Smooth muscle cell (in vitro differentiated cells): ENCODE results near the gene NOP9. TPM values are rescaled to one million over a fixed set of nuclear protein-coding genes. Genes with fewer than 3 reads are reported as not detected.

ENCODE experiments used
- DNase-seq: peaks from one replicate; lab custom pipeline; 2025; ENCODE audit not compliant: unreplicated experiment; lab: John Stamatoyannopoulos, UW
- H2AFZ ChIP-seq: fragments of 200-600 bp; sonication (generic); 2 replicates; pipeline ENCODE4 v1.6.0; 2016; ENCODE audit warnings: antibody characterized with exemption, low read depth, mild to moderate bottlenecking
- H3F3A ChIP-seq: fragments of 200-600 bp; sonication (generic); 2 replicates; pipeline ENCODE4 v1.6.0; 2017; ENCODE audit warnings: antibody characterized with exemption, low read depth
- H3K27ac ChIP-seq: fragments of 200-600 bp; sonication (generic); 2 replicates; pipeline ENCODE4 v1.5.1; 2016; ENCODE audit warnings: low read depth, mild to moderate bottlenecking
- H3K27me3 ChIP-seq: fragments of 200-600 bp; sonication (generic); 2 replicates; pipeline ENCODE4 v1.6.1; 2016; ENCODE audit warnings: low read depth, mild to moderate bottlenecking
- H3K36me3 ChIP-seq: fragments of 200-600 bp; sonication (generic); 2 replicates; pipeline ENCODE4 v1.5.1; 2016; ENCODE audit warnings: low read depth
- H3K4me1 ChIP-seq: fragments of 200-600 bp; sonication (generic); 2 replicates; pipeline ENCODE4 v1.5.1; 2016; ENCODE audit warnings: low read depth
- H3K4me2 ChIP-seq: fragments of 200-600 bp; sonication (generic); 2 replicates; pipeline ENCODE4 v1.6.0; 2016; ENCODE audit warnings: mild to moderate bottlenecking
- H3K4me3 ChIP-seq: fragments of 200-600 bp; sonication (generic); 2 replicates; pipeline ENCODE4 v1.5.1; 2016; ENCODE audit warnings: mild to moderate bottlenecking
- H3K79me2 ChIP-seq: fragments of 200-600 bp; sonication (generic); 2 replicates; pipeline ENCODE4 v1.6.0; 2016; ENCODE audit warnings: low read depth, mild to moderate bottlenecking
- H3K9ac ChIP-seq: fragments of 200-600 bp; sonication (generic); 2 replicates; pipeline ENCODE4 v1.6.0; 2016; ENCODE audit warnings: low read depth
- H3K9me3 ChIP-seq: fragments of 200-600 bp; sonication (generic); replicated peaks from 2 replicates; pipeline ENCODE4 v1.5.1; 2016; ENCODE audit warnings: low read depth
- H4K20me1 ChIP-seq: fragments of 200-600 bp; sonication (generic); 2 replicates; pipeline ENCODE4 v1.6.0; 2016; ENCODE audit warnings: low read depth
- CTCF ChIP-seq: fragments of 200-600 bp; sonication (generic); IDR thresholded peaks from 2 replicates; pipeline ENCODE4 v1.5.1; 2017; ENCODE audit warnings: borderline replicate concordance, mild to moderate bottlenecking, antibody characterized with exemption; ENCODE audit not compliant: insufficient read depth, poor library complexity, severe bottlenecking
- WGBS: methylation state at CpG from one replicate; pipeline ENCODE4 v1.1.7; 2016; ENCODE audit warnings: low lambda C conversion rate; 5-methylcytosine and 5-hydroxymethylcytosine counted together
- polyA plus RNA-seq: library from polyadenylated mRNA; unstranded; fragments of >200 nt; fragmentation: Nextera tagmentation; extraction: Ambion mirVana; gene quantifications from 2 replicates; pipeline ENCODE4 v1.2.1, GENCODE V29; 2016
- total RNA-seq: library from RNA; depleted of rRNA; stranded (reverse); fragments of >200 nt; gene quantifications from 2 replicates; pipeline ENCODE4 v1.2.3, GENCODE V29; 2014

Gene NOP9
- total and polyA plus RNA-seq, 2 experiments from 2014 or later = 3.3 to 9.3 TPM

- H3K27me3 ChIP-seq = peaks cover 87% of the 10 kb centered on the region
Measured at GRCh38 chr14:24342889-24343288, 43.2 kb downstream of the NOP9 start.

DNA sequence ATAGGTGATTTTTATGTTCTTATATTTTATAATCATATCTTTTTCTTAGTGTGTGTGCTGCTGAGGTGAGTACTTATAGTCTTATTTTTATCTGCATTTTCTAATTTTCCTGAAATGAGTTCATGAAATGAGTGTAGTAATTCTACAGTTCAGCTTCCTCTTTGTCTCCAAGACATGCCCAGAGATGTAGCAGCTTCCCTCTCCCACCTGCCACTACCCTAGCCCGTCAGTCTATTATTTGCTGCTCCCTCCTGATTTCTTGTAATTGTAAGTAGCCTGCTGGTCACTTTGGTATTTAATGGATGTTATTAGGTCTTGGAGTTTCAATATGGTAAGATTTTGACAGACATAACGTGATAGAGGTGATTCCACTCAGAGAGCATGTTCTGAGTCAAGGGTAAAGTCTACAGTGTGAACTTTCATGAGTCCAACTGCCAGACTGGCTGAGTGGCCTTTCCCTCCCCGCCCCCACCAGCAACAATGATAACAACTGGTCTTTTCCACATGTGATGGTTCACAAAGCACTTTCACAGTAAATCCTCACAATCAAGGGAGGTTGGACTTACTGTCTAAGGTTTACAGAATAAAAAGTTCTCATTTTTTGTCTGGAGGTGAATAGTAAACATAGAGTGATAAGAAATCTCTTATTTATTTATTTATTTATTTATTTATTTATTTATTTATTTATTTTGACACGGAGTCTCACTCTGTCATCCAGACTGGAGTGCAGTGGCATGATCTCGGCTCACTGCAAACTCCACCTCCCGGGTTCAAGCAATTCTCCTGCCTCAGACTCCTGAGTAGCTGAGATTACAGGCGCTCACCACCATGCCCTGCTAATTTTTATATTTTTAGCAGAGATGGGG is 44.4 kb downstream of the NOP9 start:
- 84% methylated on average over 7 of the region's 7 CpGs for WGBS
- Histone ChIP-seq H3F3A (no peaks in the 10 kb centered on the region), H3K4me2 (no peak overlapping the region), H3K9me3 (no peaks in the 10 kb centered on the region), H4K20me1 (no peaks in the 10 kb centered on the region), H3K79me2 (no peaks in the 10 kb centered on the region), H3K4me3 (no peak overlapping the region), H3K27ac (no peak overlapping the region), H3K27me3 (peaks cover 85% of the 10 kb centered on the region), H3K4me1 (peaks cover 4% of the 10 kb centered on the region), H3K9ac (no peak overlapping the region), H2AFZ (no peak overlapping the region), H3K36me3 (no peaks in the 10 kb centered on the region)
- no peak for TF ChIP-seq CTCF
- no peak for DNase-seq

More at GRCh38 chr14:24342889-24343288, 43.2 kb downstream of the NOP9 start:
- Histone ChIP-seq H3K4me2 (no peak overlapping the region), H3K27ac (no peak overlapping the region), H2AFZ (no peak overlapping the region), H3F3A (no peaks in the 10 kb centered on the region), H3K79me2 (no peaks in the 10 kb centered on the region), H3K36me3 (no peaks in the 10 kb centered on the region), H3K4me3 (no peak overlapping the region), H3K9ac (no peak overlapping the region), H4K20me1 (no peaks in the 10 kb centered on the region), H3K4me1 (peaks cover 4% of the 10 kb centered on the region), H3K9me3 (no peaks in the 10 kb centered on the region)
- WGBS = 88% methylated on average over 4 of the region's 4 CpGs
- TF ChIP-seq CTCF = no peak
- DNase-seq = no peak

GRCh38 chr14:24347134-24347533 is 47.5 kb downstream of the NOP9 start:
- Histone ChIP-seq H3K36me3 (no peaks in the 10 kb centered on the region), H2AFZ (no peak overlapping the region), H3K4me1 (no peaks in the 10 kb centered on the region), H4K20me1 (no peaks in the 10 kb centered on the region), H3K4me3 (no peak overlapping the region), H3K4me2 (no peak overlapping the region), H3K79me2 (no peaks in the 10 kb centered on the region), H3K27me3 (peaks cover 88% of the 10 kb centered on the region), H3K9ac (no peak overlapping the region), H3K9me3 (no peaks in the 10 kb centered on the region), H3K27ac (no peak overlapping the region), H3F3A (no peaks in the 10 kb centered on the region)
- 42% methylated on average over 1 of the region's 1 CpG for WGBS
- TF ChIP-seq CTCF = no peak
- DNase-seq = no peak

DNA sequence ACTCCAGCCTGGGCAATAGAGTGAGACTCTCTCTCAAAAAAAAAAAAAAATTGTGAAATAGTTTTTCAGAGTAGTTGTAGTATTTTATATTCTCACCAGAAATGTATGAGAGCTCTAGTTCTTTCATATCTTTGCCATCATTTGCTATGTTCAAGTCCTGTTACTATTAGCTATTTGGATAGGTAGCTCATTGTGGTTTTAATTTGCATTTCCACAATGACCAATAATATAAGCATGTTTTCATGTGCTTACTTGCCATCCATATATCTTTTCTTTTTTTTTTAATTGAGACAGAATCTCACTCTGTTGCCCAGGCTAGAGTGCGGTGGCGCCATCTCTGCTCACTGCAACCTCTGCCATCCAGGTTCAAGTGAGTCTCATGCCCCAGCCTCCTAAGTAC is 48.5 kb downstream of the NOP9 start:
- Histone ChIP-seq H3K79me2 (no peaks in the 10 kb centered on the region), H4K20me1 (no peaks in the 10 kb centered on the region), H3K9me3 (no peaks in the 10 kb centered on the region), H3K27me3 (peaks cover 88% of the 10 kb centered on the region), H3K27ac (no peak overlapping the region), H3K36me3 (no peaks in the 10 kb centered on the region), H3K4me1 (no peaks in the 10 kb centered on the region), H3F3A (no peaks in the 10 kb centered on the region), H2AFZ (no peak overlapping the region), H3K4me3 (no peak overlapping the region), H3K4me2 (no peak overlapping the region), H3K9ac (no peak overlapping the region)
- TF ChIP-seq CTCF = no peak
- WGBS = 92% methylated on average over 2 of the region's 2 CpGs
- no peak for DNase-seq
